Frontal cortex (tissue), 4 donors: ENCODE data around the gene C14orf93. TPM values are rescaled to one million over a fixed set of nuclear protein-coding genes. Genes with fewer than 3 reads are reported as not detected.
A peak's percentile ranks its signal among the peaks of the same experiment; 100 is the strongest.

Source experiments
- DNase-seq, 2 donors: peaks; one replicate each; pipeline ENCODE4 v3.0.0; 2012; ENCODE audit warnings: low spot score in 2 of 2
- FAIRE-seq: peaks from 2 replicates; lab custom pipeline; 2012; peaks lifted over from hg19 to GRCh38; lab: Jason Lieb, UNC
- total RNA-seq: library from RNA; depleted of rRNA; stranded (reverse); fragments of >200 nt; gene quantifications from one replicate; pipeline ENCODE4 v1.2.3, GENCODE V29; 2014
- donor health status: control.
- donor health status: control.
- donor health status: control.

The C14orf93 gene
- total RNA-seq, 1 donor from 2014 or later: 4.5 TPM

GRCh38 chr14:22997676-22998323 lies 12.1 kb downstream of the C14orf93 start:
- FAIRE-seq (no peak), DNase-seq (no peak)

GRCh38 chr14:22996768-22997654 lies 12.9 kb downstream of the C14orf93 start:
- no peak for FAIRE-seq
- no peak for DNase-seq

- FAIRE-seq (no peak), DNase-seq (no peak)
Observed at GRCh38 chr14:22995889-22996625, 13.9 kb downstream of the C14orf93 start.

- no peak for DNase-seq
- FAIRE-seq: no peak
Observed at GRCh38 chr14:22994762-22995275, 15.1 kb downstream of the C14orf93 start.

- DNase-seq (no peak), FAIRE-seq (no peak)
Observed at GRCh38 chr14:22993517-22993916, 16.4 kb downstream of the C14orf93 start.

- no peak for DNase-seq
- no peak for FAIRE-seq
Observed at GRCh38 chr14:22991852-22992251, 18.1 kb downstream of the C14orf93 start.

GRCh38 chr14:22987291-22987690 lies 22.7 kb downstream of the C14orf93 start:
- no peak for DNase-seq
- no peak for FAIRE-seq

GRCh38 chr14:22986508-22987054 lies 23.4 kb downstream of the C14orf93 start:
- FAIRE-seq (no peak), DNase-seq (peak; percentile 78 to 85)

GRCh38 chr14:22985894-22986507 lies 23.9 kb downstream of the C14orf93 start:
- FAIRE-seq (no peak), DNase-seq (no peak)

- no peak for DNase-seq
Observed at GRCh38 chr14:22984959-22985658, 24.8 kb downstream of the C14orf93 start.

GRCh38 chr14:22982477-22983245 lies 27.3 kb downstream of the C14orf93 start, which contains the start of gene AJUBA:
Gene AJUBA (minus strand): TSS chr14:22982551. CDS start chr14:22982266, 285 bp downstream.
- DNase-seq: peak; percentile 67 to 81
- no peak for FAIRE-seq

More at GRCh38 chr14:22984959-22985658, 24.8 kb downstream of the C14orf93 start:
- no peak for FAIRE-seq

GRCh38 chr14:22981876-22982476 lies 28.0 kb downstream of the C14orf93 start:
- FAIRE-seq: no peak
- DNase-seq: no peak

GRCh38 chr14:22981090-22981875 lies 28.7 kb downstream of the C14orf93 start:
- no peak for DNase-seq
- no peak for FAIRE-seq

GRCh38 chr14:22980672-22981089 lies 29.3 kb downstream of the C14orf93 start:
- DNase-seq: no peak
- FAIRE-seq: no peak

GRCh38 chr14:22979748-22980392 lies 30.1 kb downstream of the C14orf93 start:
- DNase-seq: no peak
- no peak for FAIRE-seq

GRCh38 chr14:22978981-22979671 lies 30.8 kb downstream of the C14orf93 start:
- FAIRE-seq: no peak

More at GRCh38 chr14:22978981-22979671, 30.8 kb downstream of the C14orf93 start:
- DNase-seq: no peak
